Chondrocyte (in vitro differentiated cells): ENCODE measurements around the gene TRIM7. TPM values are rescaled to one million over a fixed set of nuclear protein-coding genes. Genes with fewer than 3 reads are reported as not detected.

Source experiments
- DNase-seq: peaks from one replicate; pipeline ENCODE4 v3.0.0; 2021; ENCODE audit warnings: mixed read lengths, low spot score
- H3K27ac Mint-ChIP-seq: one replicate; pipeline ENCODE4 v1.8.0; 2021; ENCODE audit warnings: mild to moderate bottlenecking, moderate library complexity, mixed read lengths; ENCODE audit not compliant: unreplicated experiment
- H3K27me3 Mint-ChIP-seq: 2 replicates; pipeline ENCODE4 v1.8.0; 2021; ENCODE audit warnings: low read depth, mixed read lengths
- H3K36me3 Mint-ChIP-seq: 2 replicates; pipeline ENCODE4 v1.8.0; 2021; ENCODE audit warnings: low read depth, mixed read lengths
- H3K4me1 Mint-ChIP-seq: 2 replicates; pipeline ENCODE4 v1.8.0; 2021; ENCODE audit warnings: low read depth, mild to moderate bottlenecking, mixed read lengths
- H3K4me3 Mint-ChIP-seq: one replicate; pipeline ENCODE4 v1.8.0; 2021; ENCODE audit warnings: mild to moderate bottlenecking, moderate library complexity, mixed read lengths; ENCODE audit not compliant: unreplicated experiment
- H3K9me3 Mint-ChIP-seq: 2 replicates; pipeline ENCODE4 v1.8.0; 2021; ENCODE audit warnings: low read depth, mixed read lengths
- total RNA-seq: library from RNA; stranded (reverse); gene quantifications from 3 replicates; pipeline ENCODE4 v1.2.1, GENCODE V29; 2021
- TF ChIP-seq, protein P1 (sequence below): fragments of 200-600 bp; sonication (generic); IDR thresholded peaks from 2 replicates; pipeline ENCODE4 v1.5.0; 2021; ENCODE audit warnings: antibody characterized with exemption, mild to moderate bottlenecking, moderate library complexity

The TRIM7 gene
- total RNA-seq, 1 donor from 2014 or later, result 5.7 TPM

DNA sequence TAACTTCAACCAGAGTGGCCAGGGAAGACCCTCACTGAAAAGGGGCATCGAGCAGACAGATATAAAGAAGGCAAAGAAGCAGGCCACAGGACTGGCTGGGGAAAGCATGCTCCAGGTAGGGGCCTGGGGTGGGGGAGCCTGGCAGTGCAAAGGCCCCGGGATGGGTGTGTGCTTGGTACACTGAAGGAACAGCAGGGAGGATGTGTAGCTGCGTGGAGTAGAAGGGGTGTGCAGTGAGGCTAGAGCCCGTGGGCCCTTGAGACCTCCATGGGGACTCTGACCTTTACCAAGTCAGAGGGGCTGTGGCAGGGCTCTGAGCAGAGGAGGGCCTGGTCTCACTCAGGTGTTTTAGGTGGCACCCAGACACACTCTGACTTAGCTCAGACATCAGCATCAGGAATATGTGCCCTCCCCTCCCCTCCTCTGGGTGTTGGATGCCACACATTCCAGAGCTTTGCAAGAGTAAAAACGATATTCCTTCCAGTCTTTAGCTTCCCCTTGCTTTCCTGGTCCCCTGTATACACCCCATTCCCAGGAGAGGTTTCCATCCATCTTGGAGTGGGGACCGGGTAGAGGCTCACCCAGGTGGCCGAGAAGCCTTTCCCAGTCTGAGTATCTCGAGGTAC, 7.6 kb downstream of the TRIM7 start:
- peaks cover 21% of the 10 kb centered on the region for H3K4me1 Mint-ChIP-seq
- H3K4me3 Mint-ChIP-seq, result no peak overlapping the region
- H3K9me3 Mint-ChIP-seq, result no peaks in the 10 kb centered on the region
- H3K27ac Mint-ChIP-seq, result no peak overlapping the region
- DNase-seq, result no peak
- TF ChIP-seq, protein P1, sequence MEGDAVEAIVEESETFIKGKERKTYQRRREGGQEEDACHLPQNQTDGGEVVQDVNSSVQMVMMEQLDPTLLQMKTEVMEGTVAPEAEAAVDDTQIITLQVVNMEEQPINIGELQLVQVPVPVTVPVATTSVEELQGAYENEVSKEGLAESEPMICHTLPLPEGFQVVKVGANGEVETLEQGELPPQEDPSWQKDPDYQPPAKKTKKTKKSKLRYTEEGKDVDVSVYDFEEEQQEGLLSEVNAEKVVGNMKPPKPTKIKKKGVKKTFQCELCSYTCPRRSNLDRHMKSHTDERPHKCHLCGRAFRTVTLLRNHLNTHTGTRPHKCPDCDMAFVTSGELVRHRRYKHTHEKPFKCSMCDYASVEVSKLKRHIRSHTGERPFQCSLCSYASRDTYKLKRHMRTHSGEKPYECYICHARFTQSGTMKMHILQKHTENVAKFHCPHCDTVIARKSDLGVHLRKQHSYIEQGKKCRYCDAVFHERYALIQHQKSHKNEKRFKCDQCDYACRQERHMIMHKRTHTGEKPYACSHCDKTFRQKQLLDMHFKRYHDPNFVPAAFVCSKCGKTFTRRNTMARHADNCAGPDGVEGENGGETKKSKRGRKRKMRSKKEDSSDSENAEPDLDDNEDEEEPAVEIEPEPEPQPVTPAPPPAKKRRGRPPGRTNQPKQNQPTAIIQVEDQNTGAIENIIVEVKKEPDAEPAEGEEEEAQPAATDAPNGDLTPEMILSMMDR, result no peak
- no peaks in the 10 kb centered on the region for H3K27me3 Mint-ChIP-seq
- no peaks in the 10 kb centered on the region for H3K36me3 Mint-ChIP-seq

- H3K4me1 Mint-ChIP-seq, result peaks cover 29% of the 10 kb centered on the region
- no peak overlapping the region for H3K4me3 Mint-ChIP-seq
- TF ChIP-seq, protein P1, result no peak
- DNase-seq, result no peak
- H3K27ac Mint-ChIP-seq, result no peak overlapping the region
- no peaks in the 10 kb centered on the region for H3K27me3 Mint-ChIP-seq
- H3K9me3 Mint-ChIP-seq, result no peaks in the 10 kb centered on the region
- no peaks in the 10 kb centered on the region for H3K36me3 Mint-ChIP-seq
Observed at GRCh38 chr5:181195249-181195761, 9.7 kb downstream of the TRIM7 start.

DNA sequence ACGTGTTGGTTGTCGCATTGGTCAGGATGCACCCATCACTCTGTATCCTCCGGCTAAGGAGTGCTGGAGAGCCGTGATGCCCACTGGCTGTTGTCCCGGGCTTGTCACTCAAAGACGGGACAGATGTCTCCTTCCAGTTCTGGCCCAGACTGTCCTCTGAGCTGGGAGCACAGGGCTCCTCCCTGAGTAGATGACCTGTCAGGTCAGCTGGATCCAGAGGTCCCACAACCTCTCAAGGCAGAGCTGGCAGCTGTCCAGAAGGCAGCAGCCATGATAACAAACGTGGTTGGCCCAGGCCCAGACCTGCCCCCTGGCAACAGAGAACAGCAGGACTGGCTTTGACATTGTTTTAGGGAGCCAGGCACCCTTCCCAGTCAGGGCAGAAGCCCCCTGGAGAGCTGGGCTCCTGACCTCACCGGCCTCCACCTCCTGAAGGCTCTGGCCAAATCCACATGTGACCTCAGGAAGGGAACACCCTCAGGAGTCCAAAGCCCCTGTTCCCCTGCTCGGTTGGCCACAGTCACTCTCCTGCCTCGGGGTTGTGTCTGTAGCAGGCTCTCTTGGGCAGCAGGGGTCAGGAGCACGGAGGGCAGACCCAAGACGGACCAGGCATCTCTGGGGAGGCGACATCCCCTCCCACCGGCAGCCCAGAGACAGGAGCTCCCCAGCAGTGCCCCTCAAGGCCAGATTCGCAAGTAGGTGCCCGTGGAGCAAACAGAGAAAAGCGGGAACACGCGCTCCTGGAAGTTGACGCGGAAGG, 10.3 kb downstream of the TRIM7 start:
- Mint-ChIP-seq H3K36me3 (no peaks in the 10 kb centered on the region), H3K9me3 (no peaks in the 10 kb centered on the region), H3K4me1 (peaks cover 35% of the 10 kb centered on the region), H3K4me3 (no peak overlapping the region), H3K27me3 (no peaks in the 10 kb centered on the region), H3K27ac (no peak overlapping the region)
- TF ChIP-seq, protein P1, result no peak
- no peak for DNase-seq

DNA sequence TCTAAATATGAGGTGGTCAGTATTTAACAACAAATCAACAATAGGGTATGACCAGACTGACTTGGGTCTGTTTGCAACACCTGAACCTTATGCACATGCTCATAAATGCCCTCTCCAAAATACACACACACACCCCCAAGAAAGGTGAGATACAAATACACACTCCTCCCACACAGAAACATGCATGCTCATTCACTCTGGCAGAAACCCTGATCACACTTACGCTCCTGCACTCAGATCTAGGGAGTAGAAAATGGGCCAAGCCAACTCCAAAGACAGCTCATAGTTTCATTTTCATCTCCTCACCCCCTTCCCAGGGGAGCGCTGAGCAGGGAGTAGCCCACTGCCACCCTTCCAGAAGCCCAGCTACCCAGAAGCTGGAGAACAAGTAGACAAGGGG, 11.3 kb downstream of the TRIM7 start:
- Mint-ChIP-seq H3K4me3 (no peak overlapping the region), H3K27me3 (no peaks in the 10 kb centered on the region)
- TF ChIP-seq, protein P1, result no peak

DNA sequence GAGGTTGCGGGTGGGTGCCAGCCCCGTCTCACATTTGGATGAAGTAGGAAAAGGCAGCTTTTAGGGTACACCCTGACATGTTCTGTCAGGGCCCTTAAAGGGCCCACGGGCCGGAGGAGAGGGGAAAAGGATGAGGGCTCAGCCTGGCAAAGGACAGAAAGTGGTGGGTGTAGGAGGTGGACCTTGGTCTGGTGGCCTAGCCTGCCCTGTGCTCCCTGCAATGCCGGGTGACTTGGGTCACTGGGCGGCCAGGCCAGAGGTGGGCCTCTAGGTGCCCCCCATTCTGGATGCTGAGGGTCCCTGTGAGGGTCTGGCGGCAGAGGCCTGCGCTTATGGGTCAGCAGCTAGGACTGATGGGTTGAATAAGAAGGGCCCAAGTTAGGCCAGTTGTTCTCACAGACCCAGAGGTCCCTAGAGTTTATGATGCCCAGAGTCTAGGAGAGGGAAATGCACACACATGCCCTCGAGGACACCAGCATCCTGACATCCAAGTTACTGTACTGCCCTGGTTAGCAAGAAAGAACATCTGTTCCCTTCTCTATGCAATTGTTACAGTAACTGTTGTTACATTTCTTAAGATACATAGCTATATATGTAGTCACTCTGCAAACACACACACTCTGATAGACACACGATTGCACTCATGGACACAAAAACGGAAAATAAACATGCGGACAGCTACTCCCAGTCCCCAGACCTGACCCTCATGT, 12.5 kb downstream of the TRIM7 start:
- Mint-ChIP-seq H3K27me3 (no peaks in the 10 kb centered on the region), H3K9me3 (no peaks in the 10 kb centered on the region), H3K4me3 (peak overlapping the region; percentile 93), H3K36me3 (no peaks in the 10 kb centered on the region), H3K27ac (peak overlapping the region; percentile 94), H3K4me1 (peaks cover 26% of the 10 kb centered on the region)
- TF ChIP-seq, protein P1, result no peak
- no peak for DNase-seq

More for the DNA sequence above, 11.3 kb downstream of the TRIM7 start:
- no peaks in the 10 kb centered on the region for H3K36me3 Mint-ChIP-seq
- H3K4me1 Mint-ChIP-seq, result peaks cover 36% of the 10 kb centered on the region
- H3K27ac Mint-ChIP-seq, result no peak overlapping the region
- no peaks in the 10 kb centered on the region for H3K9me3 Mint-ChIP-seq
- no peak for DNase-seq
